Fibroblast of lung (primary cell): ENCODE measurements around the gene IFIH1. TPM values are rescaled to one million over a fixed set of nuclear protein-coding genes. Genes with fewer than 3 reads are reported as not detected.

ENCODE experiments used
- DNase-seq, 2 donors: peaks; one replicate each; pipeline versions ENCODE4 v3.0.0 to v3.0.0-alpha.2; 2010; ENCODE audit warnings: low read depth in 2 of 2
- H2AFZ ChIP-seq: 2 replicates; pipeline ENCODE4 v1.5.1; 2012; ENCODE audit warnings: low read length, control low read depth, inconsistent platforms
- H3K27ac ChIP-seq: 2 replicates; pipeline ENCODE4 v1.5.1; 2011; ENCODE audit warnings: low read length, control low read depth; ENCODE audit not compliant: insufficient read depth
- H3K27me3 ChIP-seq: 2 replicates; pipeline ENCODE4 v1.5.1; 2011; ENCODE audit warnings: mild to moderate bottlenecking, low read length; ENCODE audit not compliant: control insufficient read depth, insufficient read depth
- H3K36me3 ChIP-seq: 2 replicates; pipeline ENCODE4 v1.5.1; 2011; ENCODE audit warnings: low read length; ENCODE audit not compliant: control insufficient read depth, insufficient read depth
- H3K4me1 ChIP-seq: 2 replicates; pipeline ENCODE4 v1.5.1; 2011; ENCODE audit warnings: low read length; ENCODE audit not compliant: control insufficient read depth, insufficient read depth; ENCODE audit errors: extremely low read depth
- H3K4me2 ChIP-seq: 2 replicates; pipeline ENCODE4 v1.5.1; 2011; ENCODE audit warnings: low read length, control low read depth; ENCODE audit not compliant: insufficient read depth; ENCODE audit errors: extremely low read depth
- H3K4me3 ChIP-seq, 4 experiments: fragments of 200-600 bp in 1 of 4; sonication (generic) in 1 of 4; replicated peaks in 1 of 4; 2 replicates each; pipeline ENCODE4 v1.5.1; 2011 to 2016; ENCODE audit warnings: low read length in 4 of 4, low read depth in 3 of 4, mild to moderate bottlenecking in 3 of 4, control low read depth in 2 of 4, inconsistent platforms in 1 of 4, mixed read lengths in 1 of 4; ENCODE audit not compliant: insufficient read depth in 1 of 4; ENCODE audit errors: control extremely low read depth in 1 of 4
- H3K79me2 ChIP-seq: 2 replicates; pipeline ENCODE4 v1.5.1; 2012; ENCODE audit warnings: mild to moderate bottlenecking, low read length, inconsistent platforms; ENCODE audit not compliant: control insufficient read depth, insufficient read depth
- H3K9ac ChIP-seq: 2 replicates; pipeline ENCODE4 v1.5.1; 2011; ENCODE audit warnings: mild to moderate bottlenecking, low read length, control low read depth; ENCODE audit not compliant: insufficient read depth
- H3K9me3 ChIP-seq: 2 replicates; pipeline ENCODE4 v1.5.1; 2012; ENCODE audit warnings: low read depth, low read length; ENCODE audit not compliant: control insufficient read depth, insufficient read depth
- H4K20me1 ChIP-seq: 2 replicates; pipeline ENCODE4 v1.5.1; 2011; ENCODE audit warnings: low read length; ENCODE audit not compliant: control insufficient read depth, insufficient read depth; ENCODE audit errors: extremely low read depth
- EZH2 ChIP-seq: IDR thresholded peaks from 2 replicates; pipeline ENCODE4 v1.5.1; 2012; ENCODE audit warnings: low read length, control low read depth, mild to moderate bottlenecking; ENCODE audit errors: missing control alignments
- polyA plus RNA-seq, 2 donors: library from polyadenylated mRNA; depleted of rRNA in 1 of 2; stranded (reverse) in 1 of 2; unstranded in 1 of 2; fragments of >200 nt; gene quantifications; 2 replicates each; pipeline ENCODE4 v1.2.1, GENCODE V29; 2011 to 2012; ENCODE audit warnings: missing spikeins in 1 of 2
- total RNA-seq: library from RNA; depleted of rRNA; stranded (reverse); fragments of >200 nt; gene quantifications from 2 replicates; pipeline ENCODE4 v1.2.1, GENCODE V29; 2014
- TF ChIP-seq, protein P1 (sequence below), 2 donors: IDR thresholded peaks in 1 of 2; conservative IDR thresholded peaks in 1 of 2; 1 replicate in 1 of 2; 2 replicates in 1 of 2; pipeline ENCODE4 v1.5.1; 2011 to 2012; ENCODE audit warnings: low read length in 2 of 2, control low read depth in 1 of 2, inconsistent platforms in 1 of 2, low read depth in 1 of 2, mild to moderate bottlenecking in 1 of 2

Gene IFIH1
- total and polyA plus RNA-seq, 2 donors (not counting 1 experiment from before 2014, with no cell fraction given) = 4.2 to 11.4 TPM

- H3K79me2 ChIP-seq = no peaks in the 10 kb centered on the region
- no peak overlapping the region for H3K4me2 ChIP-seq
- H3K27ac ChIP-seq = no peak overlapping the region
- H3K36me3 ChIP-seq = no peaks in the 10 kb centered on the region
- no peaks in the 10 kb centered on the region for H3K27me3 ChIP-seq
- peaks cover 6% of the 10 kb centered on the region for H3K4me1 ChIP-seq
- TF ChIP-seq, protein P1, sequence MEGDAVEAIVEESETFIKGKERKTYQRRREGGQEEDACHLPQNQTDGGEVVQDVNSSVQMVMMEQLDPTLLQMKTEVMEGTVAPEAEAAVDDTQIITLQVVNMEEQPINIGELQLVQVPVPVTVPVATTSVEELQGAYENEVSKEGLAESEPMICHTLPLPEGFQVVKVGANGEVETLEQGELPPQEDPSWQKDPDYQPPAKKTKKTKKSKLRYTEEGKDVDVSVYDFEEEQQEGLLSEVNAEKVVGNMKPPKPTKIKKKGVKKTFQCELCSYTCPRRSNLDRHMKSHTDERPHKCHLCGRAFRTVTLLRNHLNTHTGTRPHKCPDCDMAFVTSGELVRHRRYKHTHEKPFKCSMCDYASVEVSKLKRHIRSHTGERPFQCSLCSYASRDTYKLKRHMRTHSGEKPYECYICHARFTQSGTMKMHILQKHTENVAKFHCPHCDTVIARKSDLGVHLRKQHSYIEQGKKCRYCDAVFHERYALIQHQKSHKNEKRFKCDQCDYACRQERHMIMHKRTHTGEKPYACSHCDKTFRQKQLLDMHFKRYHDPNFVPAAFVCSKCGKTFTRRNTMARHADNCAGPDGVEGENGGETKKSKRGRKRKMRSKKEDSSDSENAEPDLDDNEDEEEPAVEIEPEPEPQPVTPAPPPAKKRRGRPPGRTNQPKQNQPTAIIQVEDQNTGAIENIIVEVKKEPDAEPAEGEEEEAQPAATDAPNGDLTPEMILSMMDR (conservative IDR thresholded peaks at IDR 0.05 in 1 of 2, IDR thresholded peaks at IDR 0.05 in 1 of 2; ENCODE audit: low read depth in 1 of 2, low read length in 2 of 2) = no peak
- TF ChIP-seq EZH2 = no peak
- H2AFZ ChIP-seq = no peak overlapping the region
- no peaks in the 10 kb centered on the region for H3K9me3 ChIP-seq
- H3K9ac ChIP-seq = no peak overlapping the region
- H4K20me1 ChIP-seq = no peaks in the 10 kb centered on the region
- no peak for DNase-seq
- H3K4me3 ChIP-seq = no peak overlapping the region
Measured at GRCh38 chr2:162320864-162321517, 2.5 kb upstream of the IFIH1 start.

- Histone ChIP-seq H3K9me3 (no peaks in the 10 kb centered on the region), H3K36me3 (no peaks in the 10 kb centered on the region), H3K27ac (peak overlapping the region; percentile 59)
Measured at GRCh38 chr2:162317861-162318327, 590 bp downstream of the IFIH1 start.

DNA sequence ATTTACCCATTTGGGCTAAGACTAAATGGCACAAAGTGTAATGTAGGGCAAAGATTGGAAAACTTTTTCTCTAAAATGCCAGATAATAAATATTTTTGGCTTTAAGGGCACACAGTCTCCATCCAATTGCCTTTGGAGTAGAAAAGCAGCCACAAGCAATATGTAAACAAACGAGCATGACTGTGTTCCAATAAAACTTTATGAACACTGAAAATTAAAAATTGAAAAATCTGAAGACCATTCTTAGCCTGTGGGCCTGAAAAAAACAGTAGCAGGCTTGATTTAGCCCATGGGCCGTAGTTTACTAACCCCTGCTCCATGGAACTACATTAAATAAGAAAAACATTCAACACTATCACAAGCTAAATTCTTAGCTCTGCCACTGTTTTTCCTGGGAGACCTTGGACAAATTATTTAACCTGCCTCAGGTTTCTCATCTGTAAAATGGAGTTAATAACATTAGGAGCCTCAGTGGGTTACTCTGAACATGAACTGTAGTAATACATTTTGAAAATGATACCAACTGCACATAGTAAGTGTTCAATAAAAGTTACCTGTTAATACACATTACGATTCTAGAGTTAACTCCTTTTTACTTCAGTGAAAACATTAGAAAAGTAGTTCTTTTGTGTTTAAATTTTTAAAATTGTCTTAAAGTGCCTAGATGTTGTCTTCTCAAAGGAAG, 1.3 kb downstream of the IFIH1 start:
- Histone ChIP-seq H3K4me3 (peak overlapping the region; percentile 80 to 89 (median 86)), H3K9ac (no peak overlapping the region), H3K36me3 (no peaks in the 10 kb centered on the region), H3K79me2 (no peaks in the 10 kb centered on the region), H4K20me1 (no peaks in the 10 kb centered on the region), H3K27ac (no peak overlapping the region), H3K4me1 (peaks cover 6% of the 10 kb centered on the region), H3K27me3 (no peaks in the 10 kb centered on the region), H3K9me3 (no peaks in the 10 kb centered on the region), H3K4me2 (peak overlapping the region; percentile 98), H2AFZ (peak overlapping the region; percentile 99)
- no peak for DNase-seq
- TF ChIP-seq EZH2 = no peak
- TF ChIP-seq, protein P1 (conservative IDR thresholded peaks at IDR 0.05 in 1 of 2, IDR thresholded peaks at IDR 0.05 in 1 of 2; ENCODE audit: low read depth in 1 of 2, low read length in 2 of 2) = no peak

More at GRCh38 chr2:162317861-162318327, 590 bp downstream of the IFIH1 start:
- DNase-seq = peak in 1 of 2 donors; percentile 12
- Histone ChIP-seq H2AFZ (peak overlapping the region; percentile 99), H3K79me2 (no peaks in the 10 kb centered on the region), H4K20me1 (no peaks in the 10 kb centered on the region), H3K27me3 (no peaks in the 10 kb centered on the region), H3K4me3 (peak overlapping the region; percentile 80 to 89 (median 86)), H3K4me2 (peak overlapping the region; percentile 98), H3K9ac (peak overlapping the region; percentile 76), H3K4me1 (peaks cover 6% of the 10 kb centered on the region)
- no peak for TF ChIP-seq EZH2
- TF ChIP-seq, protein P1 (conservative IDR thresholded peaks at IDR 0.05 in 1 of 2, IDR thresholded peaks at IDR 0.05 in 1 of 2; ENCODE audit: low read depth in 1 of 2, low read length in 2 of 2) = no peak
